Aorta (tissue), 5 donors: Measurements from ENCODE around the gene OR5K4. TPM values are rescaled to one million over a fixed set of nuclear protein-coding genes. Genes with fewer than 3 reads are reported as not detected.

Source experiments
- ATAC-seq: fragments of 200-7000 bp; cut with Tn5 transposase; one replicate; pipeline ENCODE4 v1.9.1; 2022; ENCODE audit warnings: moderate library complexity; ENCODE audit not compliant: low FRiP score
- DNase-seq, 2 donors: peaks; one replicate each; pipeline ENCODE4 v3.0.0-alpha.2; 2020
- H3K27ac ChIP-seq, 2 donors: one replicate each; pipeline ENCODE4 v1.5.1; 2013; ENCODE audit warnings: low read length in 2 of 2, mild to moderate bottlenecking in 2 of 2, moderate library complexity in 2 of 2, control low read depth in 1 of 2, inconsistent platforms in 1 of 2, low read depth in 1 of 2
- H3K27me3 ChIP-seq, 2 donors: one replicate each; pipeline ENCODE4 v1.6.1; 2013; ENCODE audit warnings: control low read depth in 1 of 2, low read length in 1 of 2, mild to moderate bottlenecking in 1 of 2, moderate library complexity in 1 of 2; ENCODE audit not compliant: insufficient read depth in 2 of 2, control insufficient read depth in 1 of 2
- H3K36me3 ChIP-seq, 2 donors: one replicate each; pipeline ENCODE4 v1.6.1; 2013; ENCODE audit warnings: control low read depth in 1 of 2, low read length in 1 of 2, mild to moderate bottlenecking in 1 of 2; ENCODE audit not compliant: insufficient read depth in 2 of 2, control insufficient read depth in 1 of 2
- H3K4me1 ChIP-seq, 2 donors: one replicate each; pipeline ENCODE4 v1.6.1; 2013; ENCODE audit warnings: low read length in 2 of 2, control low read depth in 1 of 2, mild to moderate bottlenecking in 1 of 2, moderate library complexity in 1 of 2; ENCODE audit not compliant: insufficient read depth in 2 of 2, control insufficient read depth in 1 of 2
- H3K4me3 ChIP-seq, 2 donors: one replicate each; pipeline ENCODE4 v1.5.1; 2013; ENCODE audit warnings: low read length in 2 of 2, control low read depth in 1 of 2, mild to moderate bottlenecking in 1 of 2
- H3K9me3 ChIP-seq: one replicate; pipeline ENCODE4 v1.6.1; 2013; ENCODE audit warnings: mild to moderate bottlenecking, low read length; ENCODE audit not compliant: control insufficient read depth
- WGBS, 2 donors: extraction: QIAGEN DNeasy Blood & Tissue Kit; methylation state at CpG; one replicate each; pipeline ENCODE4 v1.1.7; 2013; 5-methylcytosine and 5-hydroxymethylcytosine counted together
- intact Hi-C, 2 donors: fragments of 100-400 bp; cut with DNase I; formaldehyde crosslinking; loops; one replicate each; pipeline versions ENCODE4 v1.14.2 to v1.15.0; 2022
- long read RNA-seq, 2 donors: library from polyadenylated mRNA; unstranded; transcript quantifications; one replicate each; pipeline ENCODE4 v2.0.0, GENCODE V29; 2020 to 2021
- polyA plus RNA-seq, 2 donors: library from polyadenylated mRNA; stranded (reverse); fragments of 200-250 nt; gene quantifications; one replicate each; pipeline ENCODE4 v1.2.3, GENCODE V29; 2013
- total RNA-seq, 2 donors: library from RNA; stranded (reverse); fragmentation: NEBNext Ultra II Directional; extraction: Animal tissue kit (Norgen Biotek cat#: 25700); gene quantifications; one replicate each; pipeline ENCODE4 v1.2.1, GENCODE V29; 2021
- donor health status: healthy with polysubstance abuse.
- donor health status: Bipolar disorder and iron deficiency.
- donor health status: DM: no; HTN: no; CAD: no.
- donor health status: DM: no; HTN: no; CAD: no.
- donor health status: DM: yes; HTN: yes; CAD: no.

Gene OR5K4
- total RNA-seq, result not detected
- not detected for polyA plus RNA-seq
- long read RNA-seq, donor 1, result 0 reads
- long read RNA-seq, donor 2, result 0 reads

GRCh38 chr3:98353554-98353953 is at the start of gene OR5K4:
Gene OR5K4 (plus strand): TSS chr3:98353854. CDS start chr3:98353854, 0 bp downstream.
- Histone ChIP-seq H3K9me3 (no peaks in the 10 kb centered on the region), H3K27ac (no peak within 1 kb of the TSS), H3K27me3 (no peaks in the 10 kb centered on the region), H3K36me3 (no peaks in the 10 kb centered on the region), H3K4me3 (no peak within 1 kb of the TSS), H3K4me1 (no peaks in the 10 kb centered on the region)
- intact Hi-C loops, result no loop called here
- ATAC-seq (no peak), DNase-seq (no peak)
- 71 to 75% methylated on average over 2 of the region's 2 CpGs for WGBS, 2 donors

GRCh38 chr3:98322101-98322500 is 31.6 kb upstream of the OR5K4 start:
- WGBS, 2 donors, result 88 to 94% methylated on average over 2 of the region's 2 CpGs
- DNase-seq, result no peak
- H3K4me1 ChIP-seq, result no peaks in the 10 kb centered on the region
- no peak for ATAC-seq
- no peaks in the 10 kb centered on the region for H3K27me3 ChIP-seq
- no peaks in the 10 kb centered on the region for H3K36me3 ChIP-seq
- intact Hi-C loops, result no loop called here
- H3K9me3 ChIP-seq, result no peaks in the 10 kb centered on the region
- no peak overlapping the region for H3K4me3 ChIP-seq
- H3K27ac ChIP-seq, result no peak overlapping the region

- intact Hi-C loops, result no loop called here
- 61 to 67% methylated on average over 2 of the region's 2 CpGs for WGBS, 2 donors
- Histone ChIP-seq H3K4me3 (no peak overlapping the region), H3K27me3 (no peaks in the 10 kb centered on the region), H3K4me1 (no peaks in the 10 kb centered on the region), H3K36me3 (no peaks in the 10 kb centered on the region), H3K9me3 (no peaks in the 10 kb centered on the region), H3K27ac (no peak overlapping the region)
- DNase-seq (no peak), ATAC-seq (no peak)
These were observed 31.0 kb upstream of the OR5K4 start for GRCh38 chr3:98322686-98323085.

DNA sequence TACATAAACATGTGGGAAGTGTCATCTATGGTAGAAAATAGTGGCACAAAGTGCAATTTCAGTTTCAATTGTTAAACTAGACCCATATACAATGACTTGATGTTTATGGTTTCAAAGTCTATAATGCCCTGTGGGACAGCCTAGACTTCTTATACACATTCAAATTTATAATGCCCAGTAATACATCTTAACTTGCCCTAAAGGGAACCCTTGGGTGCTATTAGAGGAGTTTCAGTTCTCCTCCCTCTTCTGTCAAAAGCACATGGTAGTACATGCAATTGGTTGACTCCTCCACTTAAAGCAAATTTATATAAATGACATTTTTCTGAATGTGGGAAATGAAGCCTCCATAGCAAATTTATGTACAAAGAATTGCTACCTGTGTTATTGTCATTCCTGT is 30.2 kb upstream of the OR5K4 start:
- no peaks in the 10 kb centered on the region for H3K27me3 ChIP-seq
- H3K4me1 ChIP-seq, result no peaks in the 10 kb centered on the region
- no peaks in the 10 kb centered on the region for H3K9me3 ChIP-seq
- H3K27ac ChIP-seq, result no peak overlapping the region
- no peak for ATAC-seq
- no peaks in the 10 kb centered on the region for H3K36me3 ChIP-seq
- H3K4me3 ChIP-seq, result no peak overlapping the region
- intact Hi-C loops, result no loop called here
- DNase-seq, result no peak

DNA sequence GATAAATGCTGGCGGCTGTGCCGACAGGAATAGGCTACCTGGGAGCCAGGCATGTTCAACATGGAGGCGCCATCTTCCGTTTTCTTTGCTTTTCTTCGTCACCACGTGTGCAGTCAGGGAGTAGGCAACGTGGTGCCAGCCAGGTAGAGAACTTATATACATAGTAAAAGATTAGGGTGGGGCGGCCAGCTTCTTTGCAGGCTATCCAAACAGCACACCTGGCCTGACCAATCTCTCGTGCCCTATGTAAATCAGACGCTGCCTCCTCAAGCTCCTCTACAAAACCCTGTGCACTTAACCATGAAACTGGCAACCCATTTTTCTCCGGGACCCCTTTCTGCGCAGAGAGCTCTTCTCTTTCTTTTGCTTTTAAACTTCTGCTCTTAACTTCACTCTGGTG is 28.6 kb upstream of the OR5K4 start:
- no peaks in the 10 kb centered on the region for H3K4me1 ChIP-seq
- no peak overlapping the region for H3K4me3 ChIP-seq
- WGBS, 2 donors, result 53 to 59% methylated on average over 12 of the region's 12 CpGs
- H3K9me3 ChIP-seq, result no peaks in the 10 kb centered on the region
- ATAC-seq (no peak), DNase-seq (peak in 1 of 2 donors; percentile 49)
- intact Hi-C loops, result loop anchor here in 1 of 2 donors (5.0 kb wide), 1 partner anchor 283 kb away; no protein-coding TSS in a partner anchor
- H3K27me3 ChIP-seq, result no peaks in the 10 kb centered on the region
- H3K36me3 ChIP-seq, result no peaks in the 10 kb centered on the region
- H3K27ac ChIP-seq, result no peak overlapping the region

DNA sequence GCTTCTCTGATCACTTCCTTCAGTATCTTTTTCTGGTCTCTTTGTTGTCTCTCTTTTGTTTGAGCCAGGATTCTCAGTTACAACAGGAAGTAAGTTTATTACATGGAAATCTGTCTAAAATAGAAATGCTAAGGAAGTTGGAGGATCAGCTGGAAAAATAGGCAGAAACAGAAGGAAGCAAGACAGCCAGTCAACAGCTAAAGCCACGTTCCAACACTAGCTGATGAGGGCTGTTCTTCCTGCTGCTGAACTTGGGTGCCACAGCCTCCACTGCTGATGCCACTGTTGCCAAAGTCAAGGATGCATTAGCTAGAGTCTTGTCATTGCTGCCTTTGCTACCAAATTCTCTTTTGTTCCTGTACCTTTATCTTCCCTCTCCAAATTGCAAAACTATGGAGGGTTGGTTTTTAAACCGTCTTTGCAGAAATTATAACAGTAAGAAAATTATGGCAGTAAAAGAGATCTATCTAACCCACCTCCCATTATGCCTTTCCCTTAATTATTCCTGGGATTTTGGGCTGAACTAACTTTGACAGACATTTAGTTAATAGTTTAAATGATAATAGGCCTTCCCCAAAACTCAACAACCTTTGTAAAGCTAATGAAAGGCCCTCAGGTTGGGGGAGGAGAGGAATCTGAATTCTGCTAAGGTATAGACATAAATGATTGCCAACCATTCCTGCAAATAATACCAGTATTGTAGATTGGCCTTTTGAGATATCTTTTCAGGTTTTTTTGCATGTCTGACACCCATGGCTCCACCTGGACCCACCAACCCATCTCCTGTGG is 27.4 kb upstream of the OR5K4 start:
- Histone ChIP-seq H3K9me3 (no peaks in the 10 kb centered on the region), H3K4me3 (no peak overlapping the region), H3K27me3 (no peaks in the 10 kb centered on the region), H3K27ac (no peak overlapping the region), H3K36me3 (no peaks in the 10 kb centered on the region), H3K4me1 (no peaks in the 10 kb centered on the region)
- WGBS, 2 donors, result 52 to 53% methylated on average over 2 of the region's 2 CpGs
- DNase-seq, result no peak
- intact Hi-C loops, result loop anchor here in 1 of 2 donors (5.0 kb wide), 1 partner anchor 284 kb away; no protein-coding TSS in a partner anchor
- no peak for ATAC-seq

DNA sequence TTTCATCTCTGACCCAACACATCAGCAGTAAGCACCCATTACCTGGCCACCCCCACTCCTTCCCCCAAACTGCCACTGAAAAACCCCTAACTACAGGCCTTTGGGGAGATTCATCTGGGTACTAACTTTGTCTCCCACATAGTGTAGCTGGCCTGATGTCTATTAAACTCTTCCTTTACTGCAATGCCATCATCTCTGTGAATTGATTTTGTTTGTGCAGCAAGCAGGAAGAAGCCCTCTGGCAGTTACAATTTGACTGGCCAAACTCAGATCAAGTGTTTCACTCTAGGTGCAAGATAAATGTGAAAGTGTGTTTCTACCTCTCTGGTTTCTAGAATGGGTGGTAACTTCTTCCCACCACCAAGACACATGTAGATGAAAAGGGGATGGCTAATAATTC is 26.7 kb upstream of the OR5K4 start:
- DNase-seq, result no peak
- Histone ChIP-seq H3K27ac (no peak overlapping the region), H3K36me3 (no peaks in the 10 kb centered on the region), H3K27me3 (no peaks in the 10 kb centered on the region), H3K4me1 (no peaks in the 10 kb centered on the region), H3K4me3 (no peak overlapping the region), H3K9me3 (no peaks in the 10 kb centered on the region)
- intact Hi-C loops, result loop anchor here in 1 of 2 donors (5.0 kb wide), 1 partner anchor 285 kb away; no protein-coding TSS in a partner anchor
- ATAC-seq, result no peak

GRCh38 chr3:98328933-98329332 is 24.7 kb upstream of the OR5K4 start:
- Histone ChIP-seq H3K36me3 (no peaks in the 10 kb centered on the region), H3K27ac (no peak overlapping the region), H3K27me3 (no peaks in the 10 kb centered on the region), H3K4me1 (no peaks in the 10 kb centered on the region), H3K9me3 (no peaks in the 10 kb centered on the region), H3K4me3 (no peak overlapping the region)
- ATAC-seq, result no peak
- 75 to 79% methylated on average over 5 of the region's 5 CpGs for WGBS, 2 donors
- peak in 1 of 2 donors; percentile 63 for DNase-seq
- intact Hi-C loops, result loop anchor here in 1 of 2 donors (5.0 kb wide), 1 partner anchor 287 kb away; no protein-coding TSS in a partner anchor
